Lower lobe of right lung (tissue), 2 donors: ENCODE measurements around the gene USP53. TPM values are rescaled to one million over a fixed set of nuclear protein-coding genes. Genes with fewer than 3 reads are reported as not detected.
"Not testable (repeated sequence)": the region's sequence is repeated elsewhere in the genome, so short reads cannot be mapped to it uniquely, and the experiment has no call there.

ENCODE experiments used
- ATAC-seq, 2 donors: fragments of 200-7000 bp; cut with Tn5 transposase; one replicate each; pipeline ENCODE4 v1.9.1; 2020 to 2022; ENCODE audit warnings: mild to moderate bottlenecking in 2 of 2, moderate library complexity in 2 of 2
- DNase-seq: peaks from one replicate; pipeline ENCODE4 v3.0.0-alpha.2; 2020
- H3K27ac ChIP-seq: fragments of 200-600 bp; one replicate; pipeline ENCODE4 v1.8.0; 2022
- H3K27me3 ChIP-seq: fragments of 200-600 bp; one replicate; pipeline ENCODE4 v1.8.0; 2022; ENCODE audit warnings: low read depth
- H3K36me3 ChIP-seq: fragments of 200-600 bp; one replicate; pipeline ENCODE4 v1.8.0; 2022; ENCODE audit warnings: mild to moderate bottlenecking
- H3K4me1 ChIP-seq: fragments of 200-600 bp; one replicate; pipeline ENCODE4 v1.8.0; 2022
- H3K4me3 ChIP-seq: fragments of 200-600 bp; one replicate; pipeline ENCODE4 v1.8.0; 2022; ENCODE audit warnings: mild to moderate bottlenecking
- H3K9me3 ChIP-seq: fragments of 200-600 bp; one replicate; pipeline ENCODE4 v1.8.0; 2022
- intact Hi-C: fragments of 100-400 bp; cut with DNase I; formaldehyde crosslinking; loops from one replicate; pipeline ENCODE4 v1.11.0; 2022
- total RNA-seq: library from RNA; stranded (reverse); fragmentation: NEBNext Ultra II Directional; extraction: Animal tissue kit (Norgen Biotek cat#: 25700); gene quantifications from one replicate; pipeline ENCODE4 v1.2.1, GENCODE V29; 2021
- TF ChIP-seq, protein P1 (sequence below): fragments of 200-600 bp; IDR thresholded peaks from one replicate; pipeline ENCODE4 v1.8.0; 2022; ENCODE audit warnings: antibody characterized with exemption, mild to moderate bottlenecking
- donor health status: DM: no; HTN: yes; CAD: no; lungs with severe emphysema.

The USP53 gene
- total RNA-seq, 1 donor from 2014 or later = 45.8 TPM

- Histone ChIP-seq H3K36me3 (peaks cover 50% of the 10 kb centered on the region), H3K9me3 (no peaks in the 10 kb centered on the region), H3K27me3 (no peaks in the 10 kb centered on the region), H3K4me3 (no peak overlapping the region), H3K27ac (no peak overlapping the region), H3K4me1 (peaks cover 24% of the 10 kb centered on the region)
- no peak for ATAC-seq
- DNase-seq = no peak
- TF ChIP-seq, protein P1, sequence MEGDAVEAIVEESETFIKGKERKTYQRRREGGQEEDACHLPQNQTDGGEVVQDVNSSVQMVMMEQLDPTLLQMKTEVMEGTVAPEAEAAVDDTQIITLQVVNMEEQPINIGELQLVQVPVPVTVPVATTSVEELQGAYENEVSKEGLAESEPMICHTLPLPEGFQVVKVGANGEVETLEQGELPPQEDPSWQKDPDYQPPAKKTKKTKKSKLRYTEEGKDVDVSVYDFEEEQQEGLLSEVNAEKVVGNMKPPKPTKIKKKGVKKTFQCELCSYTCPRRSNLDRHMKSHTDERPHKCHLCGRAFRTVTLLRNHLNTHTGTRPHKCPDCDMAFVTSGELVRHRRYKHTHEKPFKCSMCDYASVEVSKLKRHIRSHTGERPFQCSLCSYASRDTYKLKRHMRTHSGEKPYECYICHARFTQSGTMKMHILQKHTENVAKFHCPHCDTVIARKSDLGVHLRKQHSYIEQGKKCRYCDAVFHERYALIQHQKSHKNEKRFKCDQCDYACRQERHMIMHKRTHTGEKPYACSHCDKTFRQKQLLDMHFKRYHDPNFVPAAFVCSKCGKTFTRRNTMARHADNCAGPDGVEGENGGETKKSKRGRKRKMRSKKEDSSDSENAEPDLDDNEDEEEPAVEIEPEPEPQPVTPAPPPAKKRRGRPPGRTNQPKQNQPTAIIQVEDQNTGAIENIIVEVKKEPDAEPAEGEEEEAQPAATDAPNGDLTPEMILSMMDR = no peak
- intact Hi-C loops = no loop called here
Measured at GRCh38 chr4:119246177-119246733, 33.7 kb downstream of the USP53 start.

DNA sequence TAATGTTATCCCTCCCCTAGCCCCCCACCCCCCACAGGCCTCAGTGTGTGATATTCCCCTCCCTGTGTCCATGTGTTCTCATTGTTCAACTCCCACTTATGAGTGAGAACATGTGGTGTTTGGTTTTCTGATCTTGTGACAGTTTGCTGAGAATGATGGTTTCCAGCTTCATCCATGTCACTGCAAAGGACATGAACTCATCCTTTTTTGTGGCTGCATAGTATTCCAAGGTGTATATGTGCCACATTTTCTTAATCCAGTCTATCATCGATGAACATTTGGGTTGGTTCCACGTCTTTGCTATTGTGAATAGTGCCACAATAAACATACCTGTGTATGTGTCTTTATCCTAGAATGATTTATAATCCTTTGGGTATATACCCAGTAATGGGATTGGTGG lies 38.5 kb downstream of the USP53 start:
- H3K4me3 ChIP-seq, H3K27me3 ChIP-seq, H3K4me1 ChIP-seq, intact Hi-C loops, H3K27ac ChIP-seq, DNase-seq, ATAC-seq, H3K9me3 ChIP-seq: not testable (repeated sequence)
- peaks cover 78% of the 10 kb centered on the region for H3K36me3 ChIP-seq

DNA sequence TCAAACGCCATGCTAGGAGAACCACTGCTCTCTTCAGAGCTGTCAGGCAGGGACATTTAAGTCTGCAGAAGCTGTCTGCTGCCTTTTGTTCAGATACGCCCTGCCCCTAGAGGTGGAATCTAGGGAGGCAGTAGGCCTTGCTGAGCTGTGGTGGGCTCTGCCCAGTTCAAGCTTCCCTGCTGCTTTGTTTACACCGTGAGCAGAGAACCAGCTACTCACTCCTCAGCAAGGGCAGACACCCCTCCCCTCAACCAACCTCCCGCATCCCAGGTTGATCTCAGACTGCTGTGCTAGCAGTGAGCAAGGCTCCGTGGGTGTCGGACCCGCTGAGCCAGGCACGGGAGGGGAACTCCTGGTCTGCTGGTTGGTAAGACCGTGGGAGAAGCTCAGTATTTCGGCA lies 42.7 kb downstream of the USP53 start:
- H3K27ac ChIP-seq, H3K27me3 ChIP-seq, H3K4me1 ChIP-seq, H3K9me3 ChIP-seq, ATAC-seq, intact Hi-C loops, H3K4me3 ChIP-seq, DNase-seq: not testable (repeated sequence)
- peaks cover 83% of the 10 kb centered on the region for H3K36me3 ChIP-seq

- H3K9me3 ChIP-seq = no peaks in the 10 kb centered on the region
- no peaks in the 10 kb centered on the region for H3K27me3 ChIP-seq
- no peaks in the 10 kb centered on the region for H3K4me1 ChIP-seq
- DNase-seq = no peak
- no peak for ATAC-seq
- H3K27ac ChIP-seq = no peak overlapping the region
- TF ChIP-seq, protein P1 = no peak
- intact Hi-C loops = no loop called here
- no peak overlapping the region for H3K4me3 ChIP-seq
- peaks cover 80% of the 10 kb centered on the region for H3K36me3 ChIP-seq
Measured at GRCh38 chr4:119260528-119260927, 48.0 kb downstream of the USP53 start.

- Histone ChIP-seq H3K27ac (no peak overlapping the region), H3K27me3 (no peaks in the 10 kb centered on the region), H3K36me3 (peaks cover 75% of the 10 kb centered on the region), H3K9me3 (no peaks in the 10 kb centered on the region), H3K4me1 (no peaks in the 10 kb centered on the region), H3K4me3 (no peak overlapping the region)
- intact Hi-C loops = no loop called here
- no peak for DNase-seq
- ATAC-seq = no peak
- TF ChIP-seq, protein P1 = no peak
Measured at GRCh38 chr4:119261986-119262385, 49.5 kb downstream of the USP53 start.

GRCh38 chr4:119264743-119265142 lies 52.2 kb downstream of the USP53 start:
- Histone ChIP-seq H3K27ac (no peak overlapping the region), H3K36me3 (peaks cover 77% of the 10 kb centered on the region), H3K27me3 (no peaks in the 10 kb centered on the region), H3K9me3 (no peaks in the 10 kb centered on the region), H3K4me3 (no peak overlapping the region), H3K4me1 (no peaks in the 10 kb centered on the region)
- ATAC-seq (no peak), DNase-seq (no peak)
- TF ChIP-seq, protein P1 = no peak
- intact Hi-C loops = no loop called here

- Histone ChIP-seq H3K4me3 (no peak overlapping the region), H3K27ac (no peak overlapping the region), H3K27me3 (no peaks in the 10 kb centered on the region), H3K36me3 (peaks cover 77% of the 10 kb centered on the region), H3K4me1 (no peaks in the 10 kb centered on the region), H3K9me3 (no peaks in the 10 kb centered on the region)
- DNase-seq (no peak), ATAC-seq (no peak)
- TF ChIP-seq, protein P1 = no peak
- intact Hi-C loops = no loop called here
Measured at GRCh38 chr4:119266153-119266552, 53.6 kb downstream of the USP53 start.
